ENCODE measurements around the gene NKPD1.

The NKPD1 gene

DNA sequence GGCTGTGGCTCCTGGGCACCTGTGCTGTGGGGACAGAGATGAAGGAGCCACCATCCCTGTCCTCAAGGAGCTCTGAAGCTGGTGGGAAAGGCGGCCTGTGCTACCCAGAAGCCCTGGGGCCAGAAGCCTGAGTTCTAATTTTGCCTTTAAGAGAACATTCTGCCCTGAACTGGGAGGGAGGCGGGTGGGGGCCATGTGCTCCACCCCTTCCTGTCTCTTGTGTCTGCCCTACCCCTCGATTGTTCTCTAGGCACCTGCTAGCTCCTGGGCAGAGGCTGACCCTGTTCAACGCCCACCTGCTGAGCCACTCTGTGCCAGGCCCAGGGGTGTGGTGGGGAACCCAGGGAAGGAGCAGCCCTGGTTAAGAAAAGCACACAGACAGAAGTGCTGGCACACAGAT, 11.4 kb upstream of the NKPD1 start:
- DNase-seq: peak; percentile 48

DNA sequence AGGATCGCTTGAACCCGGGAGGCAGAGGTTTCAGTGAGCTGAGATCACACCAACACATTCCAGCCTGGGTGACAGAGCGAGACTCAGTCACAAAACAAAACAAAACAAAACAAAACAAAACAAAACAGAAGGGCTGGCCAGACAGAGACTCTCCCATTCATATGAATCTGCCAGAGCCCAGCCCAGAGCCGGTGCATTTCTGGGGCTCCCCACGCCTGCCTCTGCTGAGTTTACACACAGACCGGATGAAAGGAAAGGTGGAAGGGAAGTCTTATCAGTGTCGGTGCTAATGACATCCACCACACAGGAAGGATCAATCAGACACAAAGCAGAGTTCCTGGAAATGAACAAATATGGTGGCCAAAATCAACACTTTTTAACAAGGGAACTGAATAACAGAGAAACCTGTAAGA, 10.4 kb upstream of the NKPD1 start:
- DNase-seq: peak; percentile 56

DNA sequence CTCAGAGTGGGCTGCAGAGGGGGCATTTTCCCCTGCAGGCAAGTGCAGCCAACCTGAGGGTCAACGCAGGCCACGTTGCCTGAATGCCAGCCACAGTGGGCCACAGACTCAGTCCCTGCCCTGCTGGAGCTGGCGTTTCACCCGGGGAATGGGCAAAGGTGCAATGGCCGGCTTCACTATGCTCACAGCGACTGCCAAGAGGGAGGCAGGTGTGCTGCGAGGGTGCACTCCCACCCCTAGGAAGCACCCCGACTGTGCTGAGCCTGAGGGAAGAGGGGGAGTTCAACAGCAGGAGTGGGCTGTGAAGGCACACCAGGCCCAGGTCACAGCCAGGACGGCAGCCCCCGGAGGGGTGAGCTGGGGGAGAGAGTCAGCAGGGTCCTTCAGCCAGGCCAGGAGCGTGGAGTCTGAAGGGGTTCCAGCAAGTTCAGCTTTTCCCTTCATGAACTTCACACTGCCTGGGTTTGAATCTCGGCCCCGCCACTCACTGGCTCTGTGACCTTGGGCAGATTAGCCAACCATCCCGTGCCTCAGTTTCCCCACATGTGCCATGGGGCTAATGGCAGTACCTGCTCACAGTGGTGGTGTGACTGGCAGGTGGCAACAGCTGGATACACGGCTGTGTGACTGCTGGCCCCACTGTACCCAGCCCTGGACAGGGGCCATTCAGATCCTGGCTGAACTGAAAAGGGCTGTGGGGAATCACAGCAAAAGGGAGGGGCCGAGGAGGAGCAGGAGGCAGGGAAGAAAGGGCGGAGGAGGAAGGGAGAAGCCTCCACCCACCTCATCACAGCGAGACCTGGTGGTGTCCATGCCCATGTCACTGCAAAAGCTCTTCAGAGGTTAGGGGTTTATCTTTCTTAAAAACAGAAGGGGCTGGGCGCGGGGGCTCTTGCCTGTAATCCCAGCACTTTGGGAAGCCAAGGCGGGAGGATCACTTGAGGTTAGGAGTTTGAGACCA, 9.6 kb upstream of the NKPD1 start:
- DNase-seq: no peak

DNA sequence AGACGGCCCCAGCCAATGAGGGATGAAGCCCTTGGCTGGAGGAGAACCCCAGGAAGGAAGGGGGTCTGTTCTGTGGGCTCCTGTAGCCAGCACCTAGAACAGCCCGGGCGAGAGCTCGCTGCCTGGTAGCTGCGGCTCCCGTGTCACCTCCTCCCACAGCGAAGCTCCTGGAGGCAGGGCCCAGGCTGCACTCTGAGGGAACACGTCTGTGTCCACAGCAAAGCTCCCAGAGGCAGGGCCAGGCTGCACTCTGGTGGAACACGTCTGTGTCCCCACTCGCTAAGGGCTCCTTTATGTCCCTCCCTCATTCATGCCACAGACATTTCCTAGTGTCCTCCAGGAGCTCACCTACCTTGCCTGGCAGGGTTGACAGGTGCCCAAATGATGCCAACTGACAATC, 8.8 kb upstream of the NKPD1 start:
- DNase-seq: no peak

DNA sequence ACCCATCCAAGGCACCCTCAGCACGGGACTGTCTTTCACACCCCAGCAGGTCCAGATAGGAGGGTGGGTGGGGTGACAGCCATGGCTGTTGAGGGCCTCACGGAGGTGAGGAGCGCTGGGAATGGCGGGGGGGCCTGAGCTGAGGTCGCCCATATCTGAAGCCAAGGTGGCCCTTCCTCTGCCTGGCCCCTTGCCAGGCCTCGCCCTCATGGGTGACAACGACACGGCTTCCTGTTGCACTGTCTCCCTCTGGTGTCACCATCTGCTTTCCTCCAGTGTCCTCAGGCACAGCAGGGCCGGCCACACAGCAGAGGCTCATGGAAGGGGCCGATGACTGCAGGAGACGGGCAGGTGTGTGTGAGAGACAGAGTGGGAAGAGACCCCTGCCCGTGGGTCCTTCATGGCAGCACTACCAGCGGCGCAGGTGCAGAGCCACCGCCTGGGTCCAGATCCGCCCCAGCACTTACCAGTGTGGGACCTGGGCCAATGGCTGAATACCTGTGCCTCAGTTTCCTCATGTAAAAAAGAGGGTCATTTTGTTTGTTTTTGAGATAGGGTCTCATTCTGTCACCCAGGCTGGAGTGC, 8.1 kb upstream of the NKPD1 start:
- peak; percentile 62 for DNase-seq

DNA sequence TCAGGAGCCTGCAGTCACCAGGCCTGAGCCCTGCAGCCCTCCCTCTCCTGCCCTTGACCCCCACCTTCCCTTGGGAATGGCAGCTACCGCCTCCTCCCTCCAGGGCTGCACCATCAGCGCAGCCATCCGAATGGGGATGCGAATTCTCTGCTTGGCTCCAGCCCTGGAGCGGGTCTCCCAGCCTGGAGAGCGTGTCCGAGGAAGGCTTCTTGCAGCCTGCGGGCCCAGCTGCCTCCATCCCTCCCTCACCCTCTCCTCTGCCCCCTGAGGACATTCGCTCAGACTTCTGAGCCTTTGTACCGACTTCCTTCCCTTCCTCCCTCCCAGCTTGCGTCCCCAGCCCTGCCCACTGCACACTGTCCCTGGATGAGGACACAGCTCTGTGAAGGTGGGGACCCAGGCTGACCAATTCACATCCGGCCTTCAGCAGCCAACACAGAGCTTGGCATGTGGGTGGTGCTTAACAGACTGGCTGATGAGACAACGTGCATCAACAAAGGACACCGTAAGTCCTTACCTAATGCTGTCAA, 6.0 kb upstream of the NKPD1 start:
- DNase-seq: no peak

DNA sequence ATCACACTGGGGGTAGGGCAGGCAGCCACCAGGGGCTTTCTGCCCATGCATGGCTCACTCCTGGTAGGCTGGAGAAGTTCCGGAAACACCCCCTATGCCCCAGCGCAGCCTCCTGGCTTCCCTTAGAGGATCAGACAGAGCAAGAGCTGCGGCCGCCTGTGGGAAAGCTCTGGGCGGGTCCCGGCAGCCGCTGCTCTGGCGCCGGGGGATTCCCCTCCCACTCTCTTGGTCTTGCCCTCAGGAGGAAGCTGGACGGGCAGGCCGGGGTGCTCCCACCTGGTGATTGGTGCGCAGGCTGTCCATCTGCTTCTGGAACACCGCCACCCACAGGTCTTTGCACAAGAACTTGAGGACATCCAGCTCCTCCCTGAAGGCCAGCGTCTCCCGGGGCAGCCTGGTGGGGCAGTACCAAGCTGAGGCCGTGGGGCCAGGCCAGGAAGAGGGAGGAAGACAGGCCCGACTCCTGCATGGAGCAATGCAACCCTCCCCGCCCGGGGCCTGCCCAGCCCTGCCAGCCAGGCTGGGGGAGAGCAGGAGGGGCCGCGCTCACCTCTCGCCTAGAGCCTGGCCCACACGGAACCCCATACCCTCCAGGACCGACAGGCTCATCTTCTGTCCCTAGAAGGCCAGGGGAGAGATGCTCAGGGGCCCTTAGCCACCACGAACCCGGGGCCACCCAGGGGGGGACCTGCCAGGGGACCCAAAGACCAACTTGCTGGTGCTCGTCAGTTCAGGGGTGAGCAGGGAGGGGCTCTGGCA, 4.0 kb upstream of the NKPD1 start:
- DNase-seq: peak; percentile 73

DNA sequence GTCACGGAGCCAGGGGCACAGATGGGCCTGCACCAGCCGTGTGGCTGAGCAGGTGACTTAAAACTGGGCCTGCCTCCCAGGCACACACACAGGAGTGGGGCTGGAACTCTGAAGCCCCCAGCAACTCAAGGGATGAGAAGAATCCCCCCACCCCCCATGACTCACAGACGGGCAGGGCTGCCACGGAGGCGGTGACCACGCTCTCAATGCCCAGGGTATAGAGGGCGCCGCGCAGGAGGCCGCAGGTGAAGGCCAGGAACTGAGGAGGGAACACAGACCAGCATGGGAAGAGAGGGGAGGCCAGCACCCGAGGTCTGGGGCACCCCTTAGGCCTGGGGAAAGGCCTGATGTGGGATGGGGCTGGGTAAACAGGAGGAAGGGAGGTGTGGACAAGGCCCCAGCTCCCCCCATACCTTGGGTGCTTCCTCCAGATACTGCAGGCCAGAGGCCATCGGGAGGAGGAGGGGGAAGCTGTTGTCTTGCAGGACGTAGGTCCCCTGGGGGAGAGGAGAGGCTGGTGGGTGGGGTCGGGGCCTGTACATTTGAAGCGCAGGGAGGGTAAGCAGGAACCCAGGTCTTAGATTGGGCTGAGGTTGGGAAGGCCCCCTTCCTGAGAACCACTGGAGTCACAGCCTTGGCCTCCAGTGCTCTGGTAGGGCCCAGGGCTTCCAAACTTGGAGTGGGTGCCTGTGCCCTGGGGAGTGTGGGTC, 3.1 kb upstream of the NKPD1 start:
- DNase-seq: no peak

DNA sequence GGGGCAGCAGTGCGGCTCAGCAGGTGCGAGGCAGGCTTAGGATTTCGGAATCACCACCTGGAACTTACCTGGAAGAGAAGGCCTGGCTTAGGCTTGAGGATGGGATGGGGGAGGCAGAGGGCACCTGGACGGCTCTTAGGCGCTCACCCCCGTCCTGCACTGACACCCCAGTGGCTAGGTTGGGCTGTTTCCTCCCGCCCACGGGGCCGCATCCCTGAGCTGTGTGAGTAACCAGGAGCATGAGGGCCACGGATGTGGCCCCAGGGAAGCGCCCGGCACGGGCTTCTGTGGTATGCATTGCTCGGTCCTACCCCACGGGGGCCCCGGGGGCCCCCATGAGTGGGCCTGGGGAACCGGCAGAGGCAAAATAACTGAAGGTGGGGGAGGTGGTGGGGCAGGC, 2.4 kb upstream of the NKPD1 start:
- DNase-seq: no peak

DNA sequence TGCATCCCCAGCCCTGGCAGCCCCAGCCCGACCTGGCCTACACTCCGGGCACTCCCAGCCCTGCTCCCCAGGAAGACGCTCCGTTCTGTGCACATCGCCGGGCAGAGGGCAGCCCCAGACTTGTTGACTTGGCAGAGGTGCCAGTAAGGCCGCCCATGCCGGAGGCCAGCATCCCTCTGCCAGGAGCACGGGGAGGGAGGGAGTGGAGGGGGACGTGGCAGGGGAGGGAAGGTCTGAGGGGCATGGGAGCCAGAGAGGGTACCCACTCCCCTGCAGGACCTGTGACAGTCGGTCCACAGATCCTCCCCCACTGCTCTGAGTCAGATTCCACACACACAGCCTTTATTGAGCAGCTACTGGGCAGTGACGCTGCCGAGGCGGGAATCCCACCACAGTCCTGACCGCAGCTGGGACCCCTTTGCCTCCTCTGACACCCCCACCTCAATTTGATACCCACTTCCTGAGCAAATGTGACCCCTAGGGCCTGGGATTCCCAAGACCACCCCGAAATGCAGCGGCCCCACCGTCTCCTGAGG, 1.9 kb upstream of the NKPD1 start:
- no peak for DNase-seq

DNA sequence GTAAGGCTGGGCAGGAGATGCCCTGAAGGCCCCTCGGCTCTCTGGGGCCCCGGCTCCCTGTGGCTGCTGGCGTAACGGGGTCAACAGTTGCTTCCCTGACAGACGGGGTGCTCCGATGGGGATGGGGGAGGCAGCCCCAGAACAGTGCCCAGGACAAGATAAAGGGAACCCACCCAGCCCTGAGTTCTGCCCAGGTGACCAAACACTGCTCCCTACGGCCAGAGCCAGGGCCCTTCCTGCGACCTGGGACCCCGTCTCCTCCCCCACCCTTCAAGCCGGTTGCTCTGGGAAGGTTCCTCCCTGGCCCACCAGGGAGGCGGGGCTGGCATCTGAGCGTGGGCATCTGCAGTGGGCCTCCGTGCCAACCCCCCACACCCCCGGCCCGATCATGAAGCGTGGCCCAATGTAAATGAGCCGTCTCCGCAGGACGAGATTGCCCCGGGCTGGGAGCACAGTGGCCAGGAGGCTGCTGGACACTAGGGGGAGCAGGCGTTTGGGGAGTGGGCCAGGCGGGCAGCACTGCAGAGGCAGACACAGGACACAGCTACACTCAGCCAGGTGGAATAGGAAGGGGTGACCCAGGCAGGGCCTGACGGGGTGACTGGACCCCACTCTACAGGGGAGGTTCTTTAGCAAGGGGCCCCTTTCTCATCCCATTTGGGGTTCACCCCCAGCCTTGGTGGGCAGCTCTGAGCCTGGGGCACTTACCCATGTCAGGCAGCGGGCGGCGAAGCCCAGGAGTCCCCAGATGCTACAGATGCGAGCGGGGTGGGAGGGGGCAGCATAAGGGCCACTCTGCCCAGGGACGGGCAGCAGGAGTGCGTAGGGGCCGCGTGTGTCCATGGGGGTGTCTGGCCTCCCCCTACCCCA, 1.2 kb upstream of the NKPD1 start:
- DNase-seq: no peak

DNA sequence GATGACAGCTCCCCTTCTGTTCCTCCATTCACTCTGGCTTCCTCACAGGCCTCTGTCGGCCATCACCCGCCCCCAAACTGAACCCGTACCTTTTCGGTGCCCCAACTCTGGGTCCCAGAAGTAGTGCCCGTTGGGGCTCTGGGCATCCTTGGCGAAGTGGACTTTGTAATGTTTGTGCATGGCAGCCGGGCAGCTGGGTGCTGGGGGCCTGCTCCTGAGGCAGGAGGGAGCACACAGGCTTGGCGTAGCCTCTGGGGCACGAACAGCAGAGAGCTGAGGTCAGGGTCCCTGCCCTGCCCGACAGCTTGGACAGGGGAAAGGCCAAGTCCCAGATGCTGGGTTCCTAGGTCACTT, 834 bp downstream of the NKPD1 start:
- DNase-seq: no peak

DNA sequence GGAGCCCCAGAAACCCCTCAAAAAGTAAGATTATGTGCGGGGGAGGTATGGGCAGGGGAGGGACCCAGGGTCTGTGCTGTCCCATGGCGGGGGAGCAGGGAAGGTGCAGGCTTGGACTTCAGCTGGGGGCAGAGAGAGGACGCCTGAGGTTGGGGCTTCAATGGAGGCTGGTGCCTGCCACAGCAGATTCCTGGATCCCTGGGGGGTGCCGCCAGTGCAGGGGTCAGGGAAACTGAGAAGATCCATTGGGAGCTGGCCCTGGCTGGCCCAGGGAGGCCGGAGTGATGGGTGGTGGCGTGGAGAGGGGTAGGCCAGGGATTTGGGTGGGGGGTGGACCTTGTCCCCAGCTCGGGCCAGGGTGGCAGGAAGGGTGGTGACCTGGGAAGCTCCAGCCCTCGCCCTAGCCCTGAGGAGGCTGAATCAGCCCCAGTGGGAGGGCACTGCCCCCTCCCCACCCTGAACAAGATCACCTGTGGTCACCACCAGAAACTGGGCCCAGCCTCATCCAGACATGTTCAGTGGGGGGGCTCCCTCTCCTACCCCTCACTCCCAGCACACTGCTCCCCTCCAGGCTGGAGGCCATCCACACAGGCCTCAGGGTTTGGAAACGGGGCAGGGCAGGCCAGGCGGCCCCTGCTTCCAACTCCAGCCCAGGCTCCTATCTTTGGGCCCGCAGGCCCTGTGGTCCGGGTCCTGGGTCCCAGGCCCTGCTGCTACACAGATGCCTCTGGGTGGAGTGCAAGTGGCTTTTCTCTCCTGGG, 1.4 kb downstream of the NKPD1 start:
- no peak for DNase-seq

DNA sequence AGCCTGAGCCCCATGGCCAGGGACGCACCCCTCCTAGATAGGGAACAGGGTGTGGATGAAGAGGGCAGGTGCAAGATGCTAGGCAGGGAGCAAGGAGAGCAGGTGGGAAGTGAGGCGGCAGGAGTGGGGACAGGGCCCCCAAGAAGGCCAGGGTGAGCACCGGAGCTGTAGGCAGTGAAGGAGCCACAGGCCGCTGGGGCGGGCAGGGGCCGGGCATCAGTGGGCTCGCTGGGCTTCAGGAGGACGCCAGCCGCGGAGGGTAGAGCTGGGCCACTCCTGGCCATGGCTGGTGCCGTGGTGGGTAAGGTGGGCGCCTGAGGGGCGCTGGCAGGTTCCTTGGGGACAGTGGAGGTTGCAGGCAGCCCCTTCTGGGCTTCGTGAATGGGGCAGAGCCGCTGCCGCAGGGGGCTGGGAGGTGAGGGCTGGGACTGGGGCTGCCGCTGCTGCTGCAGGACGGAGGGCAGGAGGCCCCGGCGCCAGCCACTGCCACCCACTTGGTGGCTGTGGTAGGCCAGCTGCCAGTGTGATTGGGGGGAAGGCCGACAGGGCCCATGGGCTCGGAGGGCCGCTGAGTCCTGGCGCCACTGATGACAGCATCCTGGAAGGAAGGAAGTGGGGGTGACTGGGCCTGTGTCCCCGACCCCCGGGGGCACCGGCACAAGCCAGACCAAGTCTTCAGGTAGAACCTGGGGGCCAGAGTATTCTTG, 2.1 kb downstream of the NKPD1 start:
- no peak for DNase-seq

DNA sequence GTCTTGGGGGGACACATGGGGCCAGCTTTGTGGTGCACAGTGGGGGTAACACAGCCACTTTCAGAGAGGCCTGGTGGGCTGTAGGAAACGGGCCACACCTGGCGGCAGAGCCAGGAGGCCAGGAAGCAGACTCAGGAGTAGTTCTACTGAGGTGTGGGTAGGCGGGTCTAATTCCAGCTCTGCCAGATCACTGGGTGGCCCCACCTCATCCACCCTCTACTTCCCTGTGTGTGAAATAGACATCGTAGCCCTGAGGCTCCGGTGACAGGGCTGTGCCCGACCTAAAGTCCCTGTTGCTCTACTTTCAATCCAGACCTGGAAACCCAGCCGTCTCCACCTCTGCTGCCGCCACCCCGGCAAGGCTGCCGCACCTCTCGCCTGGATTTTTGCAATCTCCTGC, 4.0 kb downstream of the NKPD1 start:
- DNase-seq: no peak

DNA sequence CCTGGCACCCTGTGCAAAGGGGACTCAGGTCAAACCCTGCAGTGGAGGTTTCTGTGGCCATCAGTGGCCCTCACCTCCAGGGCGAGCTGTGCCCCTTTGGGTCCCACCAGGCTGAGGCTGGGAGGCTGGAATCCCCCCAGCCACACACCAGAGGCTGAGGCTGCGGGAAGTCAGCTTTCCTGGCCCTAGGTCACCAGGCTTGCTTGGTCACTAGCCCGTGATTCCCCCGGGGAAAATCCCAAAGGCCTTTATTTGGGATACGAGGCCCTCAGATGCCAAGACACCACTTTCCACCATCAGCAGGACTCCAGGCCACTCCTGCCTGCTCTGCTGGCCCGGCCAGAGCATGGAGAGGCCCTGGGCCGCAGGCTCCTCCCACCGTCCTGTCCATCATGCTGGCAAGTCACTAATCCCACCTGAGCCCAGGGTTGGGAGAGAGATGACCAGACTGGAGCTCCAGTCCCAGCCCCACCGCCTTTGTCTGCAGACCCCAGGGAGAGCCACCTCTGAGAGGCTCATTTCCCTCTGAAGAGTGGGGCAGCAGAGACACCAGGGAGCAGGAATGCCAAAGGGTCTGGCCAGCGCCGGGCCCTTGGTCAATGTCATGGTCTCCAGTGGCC, 4.7 kb downstream of the NKPD1 start:
- DNase-seq: no peak

DNA sequence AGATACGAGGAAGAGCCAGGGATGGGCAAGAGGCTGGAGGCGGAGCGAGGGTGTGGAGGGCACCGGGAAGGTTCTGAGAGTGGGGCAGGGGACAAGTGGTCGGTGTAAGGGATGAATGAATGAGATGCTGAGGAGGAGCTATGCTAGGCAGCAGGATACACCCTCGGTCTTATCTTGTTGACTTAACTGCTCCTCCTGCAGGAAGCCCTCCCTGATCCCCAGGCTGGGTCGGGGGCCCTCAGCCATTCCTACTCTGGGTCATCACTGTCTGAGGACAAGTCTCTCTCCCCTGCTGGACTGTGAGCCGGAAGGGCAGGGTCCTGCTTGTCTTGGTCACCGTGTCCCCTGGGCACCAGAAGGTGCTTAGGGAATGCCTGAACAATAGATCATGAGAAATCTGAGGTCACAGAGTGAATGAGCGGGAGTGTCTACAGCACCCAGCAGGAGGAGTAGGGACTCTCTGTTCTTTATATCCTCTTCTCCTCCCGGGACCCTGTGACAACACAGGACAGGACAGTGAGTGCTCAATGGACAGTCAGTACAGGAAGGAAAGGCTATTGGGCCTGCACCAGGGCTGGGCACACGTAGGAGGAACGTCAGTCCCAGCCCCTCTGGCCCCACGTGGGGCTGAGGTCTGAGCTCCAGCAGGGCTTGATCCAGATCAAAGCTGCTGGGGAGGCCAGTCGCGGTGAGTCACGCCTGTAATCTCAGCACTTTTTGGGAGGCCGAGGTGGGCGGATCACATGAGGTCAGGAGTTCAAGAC, 6.5 kb downstream of the NKPD1 start:
- no peak for DNase-seq

DNA sequence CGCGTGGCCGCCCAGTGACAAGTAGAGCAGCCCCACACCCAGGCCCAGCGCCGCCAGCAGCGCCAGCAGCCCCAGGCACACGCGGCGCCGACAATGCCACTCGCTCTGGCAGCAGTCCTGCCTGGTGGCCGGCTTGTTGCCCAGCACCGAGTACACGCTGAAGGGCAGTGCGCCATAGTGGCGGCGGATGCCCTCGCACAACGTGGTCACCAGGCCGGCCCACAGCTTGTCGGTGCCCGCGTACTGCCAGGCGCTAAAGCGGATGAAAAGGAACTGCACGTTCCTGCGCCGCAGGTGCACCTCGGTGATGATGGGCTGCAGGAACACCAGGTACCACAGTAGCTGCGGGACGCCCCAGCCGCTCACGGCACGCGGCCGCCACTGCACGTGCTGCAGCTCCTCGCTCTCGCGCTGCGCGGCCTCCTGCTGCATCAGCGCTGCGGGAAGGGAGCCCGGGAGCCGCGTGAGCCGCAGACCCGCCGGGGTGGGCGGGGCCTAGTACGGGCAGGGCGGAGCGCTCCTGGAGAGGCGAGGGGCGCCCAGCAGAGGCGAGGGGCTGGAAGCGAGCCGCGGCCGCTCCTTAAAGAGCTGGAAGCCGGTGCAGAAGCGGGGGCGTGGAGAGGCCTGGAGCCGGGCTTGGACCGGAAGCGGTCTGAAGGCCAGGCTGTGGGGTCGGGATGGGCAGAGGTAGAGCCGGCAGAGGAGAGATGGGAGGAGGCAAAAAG, 7.3 kb downstream of the NKPD1 start:
- peak; percentile 49 for DNase-seq
